Measurements from ENCODE around the gene ADM5. TPM values are rescaled to one million over a fixed set of nuclear protein-coding genes. Genes with fewer than 3 reads are reported as not detected.

The ADM5 gene
- total RNA-seq: 1 to 10 TPM; 4.1 to 4.4 TPM

GRCh38 chr19:49689133-49690078, at the start of gene ADM5:
Gene ADM5 (plus strand): TSS chr19:49689594. CDS start chr19:49689838, 244 bp downstream.
- peak; percentile 74 for DNase-seq
- no peaks in the 10 kb centered on the region for H3K9me3 Mint-ChIP-seq (ENCODE audit: low read depth)
- intact Hi-C loops (cut with DNase I, micrococcal nuclease): no loop called here
- H3K27me3 Mint-ChIP-seq: peaks cover 16% of the 10 kb centered on the region
- peak; percentile 56 for ATAC-seq
- peaks cover 23% of the 10 kb centered on the region for H3K4me1 Mint-ChIP-seq
- peak within 1 kb of the TSS; percentile 62 for H3K4me3 Mint-ChIP-seq
- ChIA-PET CTCF (interaction anchor here (0.6 to 2.8 kb wide), 7 partner anchors 8 to 201 kb away, joined by 3 to 10 read pairs (median 4); partner anchors contain the start of gene PRMT1), POLR2A (interaction anchor here (0.5 kb wide), 1 partner anchor 9 kb away, joined by 3 read pairs; no protein-coding TSS in a partner anchor)
- H3K36me3 Mint-ChIP-seq (ENCODE audit: low read depth): peaks cover 28% of the 10 kb centered on the region
- no peak within 1 kb of the TSS for H3K27ac Mint-ChIP-seq

DNA sequence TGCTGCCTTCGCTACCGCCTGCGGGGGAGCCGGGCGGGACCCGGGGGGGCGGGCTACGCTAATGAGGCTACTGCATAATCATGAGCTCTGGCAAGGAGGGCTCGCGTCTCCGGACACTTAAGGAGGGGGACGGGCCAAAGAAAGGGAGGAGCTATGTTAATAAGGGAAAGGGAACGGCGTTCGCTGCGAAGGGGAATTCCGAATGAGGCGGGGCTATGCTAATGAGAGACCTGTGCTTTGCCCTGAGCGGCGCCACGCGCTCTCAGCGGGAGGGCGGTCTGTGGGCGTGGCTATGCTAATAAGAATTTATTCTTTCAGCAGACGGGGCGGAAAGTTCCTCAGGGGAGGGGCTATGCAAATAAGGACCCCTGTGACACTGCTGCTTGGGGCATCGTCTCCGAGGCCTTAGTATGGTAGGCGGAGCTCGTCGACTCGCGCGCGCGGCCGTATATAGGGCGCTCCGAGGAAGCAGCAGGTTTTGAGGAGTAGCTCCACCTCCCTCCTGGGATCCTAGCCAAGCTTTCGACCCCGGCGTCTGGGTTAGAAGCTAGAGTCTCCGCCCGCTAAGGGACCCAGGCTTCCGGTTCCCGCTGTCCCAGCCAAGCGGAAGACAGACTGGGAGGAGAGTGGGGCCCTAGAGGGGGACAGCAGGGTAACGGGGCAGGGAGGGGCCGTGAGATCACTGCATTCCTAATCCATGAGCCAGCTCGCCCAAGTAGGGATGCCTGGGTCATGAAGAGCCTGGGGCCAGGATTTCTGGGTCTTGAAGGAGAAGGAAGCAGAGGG, 49.1 kb upstream of the ADM5 start, which contains the start of gene RRAS:
RRAS (minus strand) TSS at position 31 of the 786 bp plus-strand sequence. CDS start 45 bp downstream, outside the sequence.
- Mint-ChIP-seq H3K9me3 (ENCODE audit: low read depth) (no peaks in the 10 kb centered on the region), H3K4me3 (peak within 1 kb of the TSS; percentile 100), H3K36me3 (ENCODE audit: low read depth) (peaks cover 2% of the 10 kb centered on the region), H3K27me3 (no peaks in the 10 kb centered on the region), H3K4me1 (peaks cover 48% of the 10 kb centered on the region), H3K27ac (peak within 1 kb of the TSS; percentile 100)
- DNase-seq (peak; percentile 100), ATAC-seq (peak; percentile 76)
- intact Hi-C loops (cut with DNase I, micrococcal nuclease): loop anchor here (1.0 to 10.0 kb wide), 21 partner anchors 36 to 1278 kb away; partner anchors contain the start of genes NOSIP (in 2 of the 2), AKT1S1 (in 1 of the 2), ALDH16A1 (in 1 of the 2) and ASPDH (in 1 of the 2)
- ChIA-PET CTCF (interaction anchor here (0.6 to 6.1 kb wide), 15 partner anchors 17 to 168 kb away, joined by 3 to 62 read pairs (median 5); partner anchors contain the start of genes NOSIP and PRR12), POLR2A (interaction anchor here (0.6 to 3.1 kb wide), 14 partner anchors 8 to 388 kb away, joined by 3 to 39 read pairs (median 4); partner anchors contain the start of genes AKT1S1, FUZ, NOSIP and PRMT1)

- DNase-seq (peak; percentile 100), ATAC-seq (peak; percentile 66)
- peaks cover 3% of the 10 kb centered on the region for H3K36me3 Mint-ChIP-seq (ENCODE audit: low read depth)
- H3K27ac Mint-ChIP-seq: peak within 1 kb of the TSS; percentile 100
- no peaks in the 10 kb centered on the region for H3K9me3 Mint-ChIP-seq (ENCODE audit: low read depth)
- H3K27me3 Mint-ChIP-seq: no peaks in the 10 kb centered on the region
- intact Hi-C loops (cut with DNase I, micrococcal nuclease): loop anchor here (1.0 to 10.0 kb wide), 21 partner anchors 22 to 1280 kb away; partner anchors contain the start of genes AKT1S1 (in 1 of the 2), ASPDH (in 1 of the 2), ATF5 (in 1 of the 2) and BCAT2 (in 1 of the 2)
- peaks cover 51% of the 10 kb centered on the region for H3K4me1 Mint-ChIP-seq
- peak within 1 kb of the TSS; percentile 100 for H3K4me3 Mint-ChIP-seq
- CTCF ChIA-PET: interaction anchor here (0.7 to 6.1 kb wide), 9 partner anchors 23 to 146 kb away, joined by 3 to 62 read pairs (median 4); partner anchors contain the start of gene RPS11
- POLR2A ChIA-PET: interaction anchor here (0.5 to 3.1 kb wide), 7 partner anchors 15 to 1277 kb away, joined by 3 to 39 read pairs (median 3); partner anchors contain the start of genes FUZ, PRMT1 and ZNF473
Observed at GRCh38 chr19:49641688-49642491, 47.5 kb upstream of the ADM5 start, which contains the start of gene SCAF1. Gene SCAF1 (plus strand): TSS chr19:49642209. CDS start chr19:49645027, 2,818 bp downstream.

- Mint-ChIP-seq H3K4me1 (peaks cover 51% of the 10 kb centered on the region), H3K36me3 (ENCODE audit: low read depth) (peaks cover 9% of the 10 kb centered on the region), H3K9me3 (ENCODE audit: low read depth) (no peaks in the 10 kb centered on the region), H3K27me3 (no peaks in the 10 kb centered on the region), H3K4me3 (peak overlapping the region; percentile 100), H3K27ac (peak overlapping the region; percentile 96)
- ATAC-seq (no peak), DNase-seq (no peak)
- CTCF ChIA-PET: interaction anchor here (0.7 to 6.1 kb wide), 11 partner anchors 22 to 147 kb away, joined by 3 to 62 read pairs (median 4); partner anchors contain the start of genes NOSIP, PRRG2 and RPS11
- intact Hi-C loops (cut with DNase I, micrococcal nuclease): loop anchor here (1.0 to 10.0 kb wide), 14 partner anchors 22 to 1280 kb away; partner anchors contain the start of genes AKT1S1 (in 1 of the 2), ASPDH (in 1 of the 2), ATF5 (in 1 of the 2) and BCAT2 (in 1 of the 2)
- POLR2A ChIA-PET: interaction anchor here (0.6 to 3.1 kb wide), 6 partner anchors 14 to 1278 kb away, joined by 3 to 39 read pairs (median 6); partner anchors contain the start of genes PRMT1 and ZNF473
Observed at GRCh38 chr19:49642492-49643035, 46.8 kb upstream of the ADM5 start.

GRCh38 chr19:49643466-49643865, 45.9 kb upstream of the ADM5 start:
- Mint-ChIP-seq H3K27me3 (no peaks in the 10 kb centered on the region), H3K36me3 (ENCODE audit: low read depth) (peaks cover 9% of the 10 kb centered on the region), H3K9me3 (ENCODE audit: low read depth) (no peaks in the 10 kb centered on the region), H3K27ac (peak overlapping the region; percentile 55), H3K4me1 (peaks cover 45% of the 10 kb centered on the region), H3K4me3 (peak overlapping the region; percentile 100)
- ChIA-PET POLR2A (interaction anchor here (0.6 to 1.2 kb wide), 3 partner anchors 21 to 358 kb away, joined by 3 to 7 read pairs (median 4); partner anchors contain the start of gene PRMT1), CTCF (interaction anchor here (0.6 to 6.1 kb wide), 9 partner anchors 9 to 96 kb away, joined by 3 to 62 read pairs (median 5); partner anchors contain the start of genes NOSIP and PRRG2)
- DNase-seq (peak; percentile 61), ATAC-seq (no peak)
- intact Hi-C loops (cut with DNase I, micrococcal nuclease): loop anchor here in 1 of 2 experiments (2.0 to 10.0 kb wide), 7 partner anchors 733 to 1281 kb away; partner anchors contain the start of genes ASPDH, BCAT2, DBP and JOSD2

GRCh38 chr19:49645592-49645991, 43.8 kb upstream of the ADM5 start:
- ATAC-seq (no peak), DNase-seq (no peak)
- H3K4me1 Mint-ChIP-seq: peaks cover 34% of the 10 kb centered on the region
- H3K27ac Mint-ChIP-seq: no peak overlapping the region
- H3K36me3 Mint-ChIP-seq (ENCODE audit: low read depth): peaks cover 13% of the 10 kb centered on the region
- ChIA-PET CTCF (interaction anchor here (0.6 to 6.1 kb wide), 2 partner anchors 28 to 75 kb away, joined by 3 to 62 read pairs; no protein-coding TSS in a partner anchor), POLR2A (no interaction called here)
- intact Hi-C loops (cut with DNase I, micrococcal nuclease): loop anchor here in 1 of 2 experiments (10.0 kb wide), 1 partner anchor 771 kb away; the partner anchor contains the start of gene PPP1R15A
- H3K9me3 Mint-ChIP-seq (ENCODE audit: low read depth): no peaks in the 10 kb centered on the region
- no peaks in the 10 kb centered on the region for H3K27me3 Mint-ChIP-seq
- H3K4me3 Mint-ChIP-seq: no peak overlapping the region

DNA sequence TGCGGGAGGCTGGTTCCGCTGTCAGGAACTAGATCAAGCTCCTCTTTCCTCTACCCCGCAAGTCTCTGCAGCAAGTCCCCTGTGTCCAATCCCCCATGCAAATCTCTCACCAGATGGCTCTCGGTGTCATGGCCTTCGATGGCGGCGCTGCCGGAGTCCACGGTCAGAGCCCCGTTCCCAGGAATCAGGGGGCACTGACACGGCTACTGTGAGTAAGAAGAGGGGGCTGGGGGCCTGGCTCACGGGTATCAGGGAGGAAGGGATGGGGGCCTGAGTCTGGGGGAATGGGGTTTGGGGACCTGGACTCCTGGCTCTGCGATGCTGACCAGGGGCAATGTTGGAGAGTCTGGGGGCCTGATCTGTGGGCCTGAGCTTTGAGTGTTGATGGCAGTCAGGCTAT, 43.4 kb upstream of the ADM5 start:
- CTCF ChIA-PET: no interaction called here
- POLR2A ChIA-PET: interaction anchor here (0.5 kb wide), 1 partner anchor 28 kb away, joined by 3 read pairs; no protein-coding TSS in a partner anchor
- Mint-ChIP-seq H3K4me1 (peaks cover 32% of the 10 kb centered on the region), H3K36me3 (ENCODE audit: low read depth) (peaks cover 13% of the 10 kb centered on the region), H3K4me3 (no peak overlapping the region), H3K9me3 (ENCODE audit: low read depth) (no peaks in the 10 kb centered on the region), H3K27me3 (no peaks in the 10 kb centered on the region), H3K27ac (no peak overlapping the region)
- ATAC-seq: no peak
- DNase-seq: no peak
- intact Hi-C loops (cut with DNase I, micrococcal nuclease): loop anchor here in 1 of 2 experiments (10.0 kb wide), 1 partner anchor 771 kb away; the partner anchor contains the start of gene PPP1R15A

DNA sequence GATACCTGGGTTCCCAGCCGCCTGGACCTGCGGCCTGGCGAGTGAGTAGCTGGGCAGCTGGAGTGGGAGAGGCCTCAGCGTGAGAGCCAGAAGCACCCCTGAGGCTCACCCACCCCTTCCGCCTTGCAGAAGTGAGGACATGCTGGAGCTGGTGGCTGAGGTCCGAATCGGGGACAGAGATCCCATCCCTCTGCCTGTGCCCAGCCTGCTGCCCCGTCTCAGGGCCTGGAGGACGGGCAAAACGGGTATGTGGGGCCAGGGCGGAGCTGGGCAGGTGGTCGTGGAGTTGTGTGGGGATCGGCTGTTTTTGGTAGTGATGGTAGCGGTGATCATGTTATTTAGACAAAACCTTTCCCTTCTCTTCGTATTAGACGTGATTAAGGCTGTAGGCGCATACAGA, 42.8 kb upstream of the ADM5 start:
- DNase-seq: no peak
- intact Hi-C loops (cut with DNase I, micrococcal nuclease): loop anchor here in 1 of 2 experiments (10.0 kb wide), 1 partner anchor 772 kb away; the partner anchor contains the start of gene PPP1R15A
- H3K27me3 Mint-ChIP-seq: no peaks in the 10 kb centered on the region
- H3K4me1 Mint-ChIP-seq: peaks cover 31% of the 10 kb centered on the region
- H3K36me3 Mint-ChIP-seq (ENCODE audit: low read depth): peaks cover 13% of the 10 kb centered on the region
- H3K9me3 Mint-ChIP-seq (ENCODE audit: low read depth): no peaks in the 10 kb centered on the region
- no peak overlapping the region for H3K4me3 Mint-ChIP-seq
- POLR2A ChIA-PET: no interaction called here
- H3K27ac Mint-ChIP-seq: no peak overlapping the region
- no peak for ATAC-seq
- CTCF ChIA-PET: no interaction called here

GRCh38 chr19:49651029-49651819, 38.2 kb upstream of the ADM5 start:
- ATAC-seq: no peak
- Mint-ChIP-seq H3K27ac (no peak overlapping the region), H3K27me3 (no peaks in the 10 kb centered on the region), H3K36me3 (ENCODE audit: low read depth) (peaks cover 30% of the 10 kb centered on the region), H3K4me3 (no peak overlapping the region), H3K9me3 (ENCODE audit: low read depth) (no peaks in the 10 kb centered on the region), H3K4me1 (no peaks in the 10 kb centered on the region)
- ChIA-PET CTCF (no interaction called here), POLR2A (no interaction called here)
- DNase-seq: no peak
- intact Hi-C loops (cut with DNase I, micrococcal nuclease): no loop called here

All from activated CD4-positive, alpha-beta T cell treated with anti-CD3 and anti-CD28 coated beads for 36 hours (primary cell).